Urinary bladder (tissue), 4 donors: Measurements from ENCODE around the gene HSD17B11. TPM values are rescaled to one million over a fixed set of nuclear protein-coding genes. Genes with fewer than 3 reads are reported as not detected.
"Not testable (repeated sequence)": the region's sequence is repeated elsewhere in the genome, so short reads cannot be mapped to it uniquely, and the experiment has no call there.

ENCODE experiments used
- DNase-seq: peaks from one replicate; pipeline ENCODE4 v3.0.0-alpha.2; 2015; ENCODE audit errors: extremely low spot score
- H3K27ac ChIP-seq: one replicate; pipeline ENCODE4 v1.5.1; 2013; ENCODE audit warnings: low read depth, mild to moderate bottlenecking, moderate library complexity
- H3K36me3 ChIP-seq: one replicate; pipeline ENCODE4 v1.6.1; 2013; ENCODE audit warnings: mild to moderate bottlenecking, moderate library complexity; ENCODE audit not compliant: insufficient read depth
- H3K4me1 ChIP-seq: one replicate; pipeline ENCODE4 v1.6.1; 2013; ENCODE audit warnings: mild to moderate bottlenecking, moderate library complexity; ENCODE audit not compliant: insufficient read depth
- H3K4me3 ChIP-seq: one replicate; pipeline ENCODE4 v1.5.1; 2013; ENCODE audit warnings: low read depth, low read length
- WGBS: extraction: QIAGEN DNeasy Blood & Tissue Kit; methylation state at CpG from one replicate; pipeline ENCODE4 v1.1.7; 2013; 5-methylcytosine and 5-hydroxymethylcytosine counted together
- polyA plus RNA-seq: library from polyadenylated mRNA; stranded (reverse); fragments of 200-250 nt; gene quantifications from one replicate; pipeline ENCODE4 v1.2.3, GENCODE V29; 2013
- total RNA-seq: library from RNA; depleted of rRNA; stranded (reverse); fragments of >200 nt; gene quantifications from one replicate; pipeline ENCODE4 v1.2.3, GENCODE V29; 2014
- donor health status: healthy with polysubstance abuse.
- donor health status: healthy.

HSD17B11 gene
- total and polyA plus RNA-seq, 2 donors, result 79.2 to 92.4 TPM

- not testable (repeated sequence) for H3K4me1 ChIP-seq, H3K27ac ChIP-seq, H3K4me3 ChIP-seq, DNase-seq, H3K36me3 ChIP-seq
- 94% methylated on average over 4 of the region's 4 CpGs for WGBS
Measured at GRCh38 chr4:87418410-87418809, 27.4 kb upstream of the HSD17B11 start.

DNA sequence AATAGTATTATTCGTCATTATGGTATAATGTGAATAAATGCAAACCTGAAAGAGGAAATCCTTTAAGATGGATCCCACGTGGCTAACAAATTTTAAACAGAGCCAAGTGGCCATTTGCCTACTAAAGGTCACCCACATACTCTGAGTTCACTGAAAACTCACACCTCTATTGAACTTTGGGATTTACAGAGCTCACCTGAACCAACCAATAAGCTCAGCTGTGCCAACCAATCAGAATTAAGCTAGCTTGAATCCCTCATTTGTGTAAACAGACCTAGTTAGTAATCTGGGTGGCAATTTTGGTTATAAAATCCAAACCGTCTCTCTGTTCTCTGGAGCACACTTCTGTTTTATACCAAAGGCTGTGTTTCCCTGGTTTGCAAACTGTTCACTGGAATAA is 26.0 kb upstream of the HSD17B11 start:
- Histone ChIP-seq H3K4me3 (no peak overlapping the region), H3K4me1 (no peaks in the 10 kb centered on the region), H3K36me3 (no peaks in the 10 kb centered on the region), H3K27ac (no peak overlapping the region)
- WGBS, result 57% methylated on average over 3 of the region's 3 CpGs
- DNase-seq, result no peak

DNA sequence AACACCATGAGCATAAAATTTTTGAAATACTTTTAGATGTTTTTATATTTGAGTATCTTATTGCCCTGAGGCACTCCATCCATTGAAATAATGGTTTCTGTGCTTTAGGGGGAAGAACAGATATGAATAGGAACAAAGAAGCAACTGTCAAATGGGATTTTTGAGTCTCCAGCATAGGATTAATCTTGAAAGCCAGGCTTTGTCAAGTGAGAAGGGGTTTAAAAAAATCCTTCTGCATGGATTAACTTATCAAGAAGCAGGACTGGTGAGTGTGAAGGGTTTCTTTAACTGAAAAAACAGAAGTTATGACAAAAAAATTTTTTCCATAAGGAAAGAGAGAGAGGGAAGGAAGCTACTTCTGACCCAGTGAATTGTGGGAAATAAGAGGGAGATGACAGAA is 23.8 kb upstream of the HSD17B11 start:
- no peak overlapping the region for H3K27ac ChIP-seq
- DNase-seq, result no peak
- no peaks in the 10 kb centered on the region for H3K4me1 ChIP-seq
- H3K36me3 ChIP-seq, result no peaks in the 10 kb centered on the region
- H3K4me3 ChIP-seq, result no peak overlapping the region

- WGBS, result 80% methylated on average over 2 of the region's 2 CpGs
Measured at GRCh38 chr4:87410679-87411078, 19.7 kb upstream of the HSD17B11 start.

DNA sequence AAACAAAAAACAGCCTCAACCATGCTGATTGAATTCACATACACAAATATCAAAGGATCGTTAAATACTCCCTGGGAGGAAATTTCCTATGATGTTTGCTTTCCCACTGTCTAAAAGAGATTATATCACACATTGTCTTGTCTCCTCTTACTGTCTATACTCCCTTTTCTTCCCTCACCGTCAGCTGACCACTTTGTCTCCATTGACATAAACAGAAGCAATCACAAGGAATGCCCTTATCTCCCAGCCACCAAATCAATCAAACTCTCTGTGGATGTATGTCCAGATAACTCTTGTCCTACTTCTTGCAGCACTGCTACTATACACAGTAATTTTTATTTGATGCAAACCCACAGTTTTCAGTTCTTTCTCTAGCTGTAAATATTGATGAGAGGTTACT is 19.2 kb upstream of the HSD17B11 start:
- Histone ChIP-seq H3K4me1 (no peaks in the 10 kb centered on the region), H3K36me3 (no peaks in the 10 kb centered on the region), H3K27ac (no peak overlapping the region), H3K4me3 (no peak overlapping the region)
- WGBS, result 45% methylated on average over 2 of the region's 2 CpGs
- DNase-seq, result no peak

More at GRCh38 chr4:87410679-87411078, 19.7 kb upstream of the HSD17B11 start:
- Histone ChIP-seq H3K4me3 (no peak overlapping the region), H3K27ac (no peak overlapping the region), H3K36me3 (no peaks in the 10 kb centered on the region), H3K4me1 (no peaks in the 10 kb centered on the region)
- DNase-seq, result no peak

- H3K4me3 ChIP-seq, result no peak overlapping the region
- H3K36me3 ChIP-seq, result no peaks in the 10 kb centered on the region
- H3K27ac ChIP-seq, result no peak overlapping the region
- no peaks in the 10 kb centered on the region for H3K4me1 ChIP-seq
- whole genome bisulfite sequencing, result 36% methylated on average over 3 of the region's 3 CpGs
- DNase-seq, result no peak
Measured at GRCh38 chr4:87409420-87409939, 18.5 kb upstream of the HSD17B11 start.

DNA sequence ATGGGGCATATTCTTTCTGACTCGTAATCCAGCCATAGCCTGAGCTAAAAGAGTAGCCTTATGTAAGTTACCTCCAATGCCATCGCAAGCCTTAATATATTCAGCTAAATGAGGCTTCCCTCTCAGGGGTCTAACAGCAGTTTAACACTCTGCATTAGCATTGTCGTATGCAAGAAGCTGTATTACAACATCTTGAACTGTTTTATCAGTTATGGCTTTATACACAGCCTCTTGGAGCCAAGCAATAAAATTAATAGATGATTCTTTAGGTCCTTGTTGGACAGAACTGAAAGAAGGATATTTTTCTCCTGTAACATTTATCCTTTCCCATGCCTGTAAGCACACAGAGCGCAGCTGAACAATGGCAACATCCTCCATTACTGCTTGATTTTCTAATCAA is 15.9 kb upstream of the HSD17B11 start:
- H3K36me3 ChIP-seq, H3K4me3 ChIP-seq, H3K27ac ChIP-seq, DNase-seq, H3K4me1 ChIP-seq: not testable (repeated sequence)
- WGBS, result 46% methylated on average over 4 of the region's 4 CpGs

DNA sequence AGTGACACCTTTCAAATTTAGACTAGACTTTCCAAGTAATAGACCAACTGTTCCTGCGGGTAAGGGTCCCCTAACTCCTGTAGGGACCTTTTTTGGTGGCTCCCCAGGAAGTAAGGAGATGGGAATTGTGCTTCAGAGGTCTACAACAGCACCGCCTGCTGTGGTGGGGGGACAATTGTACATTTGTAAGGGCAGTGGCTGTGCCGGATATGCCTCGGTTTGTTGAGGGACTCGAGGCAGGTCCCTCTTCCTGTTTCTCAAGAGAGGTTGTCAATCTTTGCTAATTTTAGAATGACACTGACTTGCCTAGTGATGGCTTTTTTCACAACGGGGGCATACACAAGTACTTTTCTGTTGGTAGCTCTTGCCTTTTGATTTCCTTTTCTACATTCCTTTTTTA is 15.5 kb upstream of the HSD17B11 start:
- Histone ChIP-seq H3K36me3 (no peaks in the 10 kb centered on the region), H3K4me3 (no peak overlapping the region), H3K27ac (no peak overlapping the region), H3K4me1 (no peaks in the 10 kb centered on the region)
- WGBS, result 80% methylated on average over 6 of the region's 6 CpGs
- DNase-seq, result no peak

DNA sequence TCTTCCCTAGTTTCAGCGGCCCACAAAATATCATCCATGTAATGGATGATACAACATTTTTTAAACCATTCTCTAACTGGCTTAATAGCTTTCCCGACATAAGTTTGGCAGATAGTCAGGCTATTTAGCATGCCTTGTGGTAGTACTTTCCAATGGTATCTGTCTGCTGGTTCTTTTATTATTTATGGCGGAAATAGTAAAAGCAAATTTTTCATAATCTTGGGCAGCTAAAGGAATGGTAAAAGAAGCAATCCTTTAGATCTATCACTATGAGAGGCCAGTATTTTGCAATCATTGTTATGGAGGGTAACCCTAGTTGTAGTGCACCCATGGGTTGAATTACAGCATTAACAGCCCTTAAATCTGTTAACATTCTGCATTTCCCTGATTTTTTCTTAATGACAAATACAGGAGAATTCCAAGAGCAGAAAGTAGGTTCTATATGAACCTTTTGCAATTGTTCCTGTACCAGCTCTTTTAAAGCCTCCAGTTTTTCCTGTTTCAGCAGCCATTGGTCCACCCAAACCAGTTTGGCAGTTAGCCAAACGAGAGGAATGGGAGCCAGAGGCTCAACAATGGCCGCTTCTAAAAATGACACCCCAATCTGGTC is 14.3 kb upstream of the HSD17B11 start:
- Histone ChIP-seq H3K4me3 (no peak overlapping the region), H3K4me1 (no peaks in the 10 kb centered on the region), H3K36me3 (no peaks in the 10 kb centered on the region), H3K27ac (no peak overlapping the region)
- no peak for DNase-seq
- 78% methylated on average over 5 of the region's 5 CpGs for WGBS

- not testable (repeated sequence) for H3K36me3 ChIP-seq, H3K27ac ChIP-seq, H3K4me1 ChIP-seq, H3K4me3 ChIP-seq, DNase-seq
- 40% methylated on average over 1 of the region's 1 CpG for WGBS
Measured at GRCh38 chr4:87403732-87404131, 12.7 kb upstream of the HSD17B11 start.

GRCh38 chr4:87399954-87400353 is 9.0 kb upstream of the HSD17B11 start:
- no peak for DNase-seq
- H3K27ac ChIP-seq, result no peak overlapping the region
- WGBS, result 86% methylated on average over 1 of the region's 1 CpG
- H3K4me3 ChIP-seq, result no peak overlapping the region
- H3K4me1 ChIP-seq, result no peaks in the 10 kb centered on the region
- H3K36me3 ChIP-seq, result no peaks in the 10 kb centered on the region

DNA sequence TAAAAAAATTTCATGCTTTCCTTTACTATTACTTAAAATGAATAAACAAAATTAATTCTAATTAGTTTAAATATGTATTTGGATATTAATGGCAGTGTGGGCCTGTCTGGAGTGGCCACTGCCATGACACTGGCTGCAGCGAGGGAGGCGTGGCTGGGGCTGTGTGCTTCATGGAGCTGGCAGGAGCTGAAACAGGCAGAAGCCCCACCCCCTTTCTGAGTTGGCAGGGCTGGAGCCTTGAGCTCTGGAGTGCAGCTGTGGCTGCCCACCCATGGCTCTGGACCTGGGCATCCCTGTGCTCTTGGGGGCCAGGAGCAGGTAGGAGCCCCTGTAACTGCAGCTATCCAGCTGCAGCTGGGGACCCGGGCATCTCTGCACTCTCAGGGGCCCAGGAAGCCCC is 8.2 kb upstream of the HSD17B11 start:
- Histone ChIP-seq H3K36me3 (no peaks in the 10 kb centered on the region), H3K27ac (no peak overlapping the region), H3K4me3 (no peak overlapping the region), H3K4me1 (no peaks in the 10 kb centered on the region)
- DNase-seq, result no peak
- WGBS, result 85% methylated on average over 3 of the region's 3 CpGs

- H3K27ac ChIP-seq, DNase-seq, H3K4me3 ChIP-seq, H3K4me1 ChIP-seq, H3K36me3 ChIP-seq: not testable (repeated sequence)
- 93% methylated on average over 20 of the region's 20 CpGs for WGBS
Measured at GRCh38 chr4:87395851-87396250, 4.9 kb upstream of the HSD17B11 start.

DNA sequence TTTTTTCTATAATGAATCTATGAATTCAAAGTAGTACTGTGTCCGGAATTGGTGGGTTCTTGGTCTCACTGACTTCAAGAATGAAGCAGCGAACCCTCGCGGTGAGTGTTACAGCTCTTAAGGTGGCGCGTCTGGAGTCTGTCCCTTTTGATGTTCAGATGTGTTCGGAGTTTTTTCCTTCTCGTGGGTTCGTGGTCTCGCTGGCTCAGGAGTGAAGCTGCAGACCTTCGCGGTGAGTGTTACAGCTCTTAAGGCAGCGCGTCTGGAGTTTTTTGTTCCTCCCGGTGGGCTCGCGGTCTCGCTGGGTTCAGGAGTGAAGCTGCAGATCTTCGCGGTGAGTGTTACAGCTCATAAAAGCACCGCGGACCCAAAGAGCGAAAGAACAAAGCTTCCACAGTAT is 4.1 kb upstream of the HSD17B11 start:
- not testable (repeated sequence) for H3K36me3 ChIP-seq, H3K4me3 ChIP-seq, H3K4me1 ChIP-seq, H3K27ac ChIP-seq, DNase-seq
- 88% methylated on average over 23 of the region's 23 CpGs for WGBS

DNA sequence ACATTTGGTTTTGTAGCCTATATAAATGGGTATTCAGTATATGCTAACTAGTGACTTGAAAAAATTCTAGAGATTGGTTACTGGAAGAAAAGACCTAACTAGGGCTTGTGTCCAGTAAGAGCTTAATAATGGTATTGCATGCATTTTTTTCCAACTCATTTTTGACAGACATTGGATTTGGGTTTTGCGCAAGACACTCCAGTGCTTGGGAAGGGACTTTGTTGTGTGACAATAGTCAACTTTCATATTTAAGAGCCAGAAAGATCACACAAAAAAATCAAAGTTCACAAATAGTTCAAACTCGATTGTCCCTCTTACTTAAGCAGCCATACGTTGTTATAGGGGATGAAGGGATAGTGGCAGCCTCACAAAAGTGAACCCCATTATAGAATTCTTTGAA is 1.2 kb upstream of the HSD17B11 start:
- 74% methylated on average over 3 of the region's 3 CpGs for WGBS
- Histone ChIP-seq H3K36me3 (no peaks in the 10 kb centered on the region), H3K4me3 (no peak overlapping the region), H3K27ac (no peak overlapping the region), H3K4me1 (peaks cover 3% of the 10 kb centered on the region)
- DNase-seq, result no peak
